ENCODE data around the gene PARD3B. TPM values are rescaled to one million over a fixed set of nuclear protein-coding genes. Genes with fewer than 3 reads are reported as not detected.

Gene PARD3B
- total RNA-seq, 4 donors from 2014 or later: 32.8 to 69.6 (median 47.3) TPM

- no peak for TF ChIP-seq CTCF (IDR thresholded peaks at IDR 0.05; ENCODE audit: low read depth)
Measured at GRCh38 chr2:204770735-204771134, 225.5 kb downstream of the PARD3B start.

- no peak for TF ChIP-seq CTCF (IDR thresholded peaks at IDR 0.05; ENCODE audit: low read depth)
Measured at GRCh38 chr2:204771721-204772120, 226.4 kb downstream of the PARD3B start.

- no peak for TF ChIP-seq CTCF (IDR thresholded peaks at IDR 0.05; ENCODE audit: low read depth)
Measured at GRCh38 chr2:204772546-204772945, 227.3 kb downstream of the PARD3B start.

- TF ChIP-seq CTCF (IDR thresholded peaks at IDR 0.05; ENCODE audit: low read depth): no peak
Measured at GRCh38 chr2:204775766-204776165, 230.5 kb downstream of the PARD3B start.

DNA sequence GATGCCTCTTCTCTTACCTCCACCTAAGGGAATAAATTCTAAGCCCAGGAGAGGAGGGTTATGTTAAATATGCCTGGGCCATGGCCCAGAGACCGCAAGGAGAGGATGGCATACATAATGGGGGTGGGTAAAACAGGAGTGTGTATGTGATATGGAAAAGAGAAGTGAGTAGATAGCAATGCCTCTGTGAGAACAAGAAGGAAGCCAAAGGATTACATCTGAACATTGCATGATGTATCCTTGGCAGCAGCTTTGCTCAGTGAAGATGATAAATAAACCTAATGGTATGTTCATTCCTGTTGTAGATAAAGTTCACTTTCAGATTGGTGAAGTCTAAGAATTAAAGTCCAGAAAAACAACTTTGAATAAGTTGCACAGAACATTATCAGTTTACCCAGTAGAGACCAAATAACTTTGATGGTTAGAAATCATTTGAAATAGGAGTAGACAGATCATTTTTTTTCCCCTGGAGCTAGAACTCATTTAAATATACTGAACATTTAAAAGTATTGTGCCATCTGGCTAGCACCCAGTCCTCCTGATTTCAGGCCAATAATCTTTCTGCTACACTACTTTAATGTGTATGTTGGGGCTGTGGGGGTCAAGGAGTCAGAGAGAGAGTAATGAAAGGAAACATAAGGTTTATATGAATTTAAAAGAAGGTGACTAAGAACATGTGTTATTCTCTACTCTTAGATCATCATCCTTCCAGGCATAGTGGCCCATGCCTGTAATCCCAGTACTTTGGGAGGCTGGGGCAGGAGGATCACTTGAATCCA, 231.7 kb downstream of the PARD3B start:
- TF ChIP-seq CTCF (IDR thresholded peaks at IDR 0.05; ENCODE audit: low read depth): no peak

DNA sequence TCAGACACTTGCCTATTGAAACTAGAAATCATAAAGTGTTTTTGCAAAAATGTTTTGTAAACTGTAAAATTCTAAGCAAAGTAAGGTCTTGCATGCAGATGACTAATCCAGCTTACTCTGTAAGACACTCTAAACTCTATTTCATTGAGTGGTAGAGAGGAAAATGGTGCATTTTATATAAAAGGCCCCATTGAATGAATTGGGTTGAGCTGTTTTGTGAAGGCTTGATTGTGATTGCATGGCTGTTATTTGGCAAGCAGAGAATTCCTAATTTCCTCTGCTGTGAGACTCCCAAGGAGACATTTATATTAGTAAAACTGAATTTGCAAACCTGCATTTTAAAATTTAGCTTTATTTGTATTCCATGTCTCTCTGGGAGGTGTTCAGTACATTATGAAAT, 234.5 kb downstream of the PARD3B start:
- TF ChIP-seq CTCF (IDR thresholded peaks at IDR 0.05; ENCODE audit: low read depth): no peak

- no peak for TF ChIP-seq CTCF (IDR thresholded peaks at IDR 0.05; ENCODE audit: low read depth)
Measured at GRCh38 chr2:204781941-204782340, 236.7 kb downstream of the PARD3B start.

Data from subcutaneous adipose tissue (tissue), 4 donors.